HepG2 (cell line): ENCODE measurements around the gene TAS2R40. TPM values are rescaled to one million over a fixed set of nuclear protein-coding genes. Genes with fewer than 3 reads are reported as not detected.

Experiments used
- ATAC-seq: fragments of 200-7000 bp; cut with Tn5 transposase; 3 replicates; pipeline ENCODE4 v1.9.1; 2020; ENCODE audit warnings: mild to moderate bottlenecking, moderate library complexity
- BruUV-seq: library from RNA; stranded (reverse); fragments of 400-500 nt; replicated peaks from 2 replicates; lab custom pipeline; 2021; lab: Mats Ljungman, UMichigan
- CTCF ChIA-PET: fragments of 300-600 bp; formaldehyde crosslinking; extraction: SDS; loops from one replicate; lab custom pipeline; 2021; ENCODE audit warnings: low total read pairs, inconsistent platforms, low intra/inter-chr PET ratio; lab: Yijun Ruan, JAX
- POLR2A ChIA-PET: fragments of 350-600 bp; sonication (Branson Sonifier 250); formaldehyde crosslinking; loops from one replicate; lab custom pipeline; 2020; ENCODE audit warnings: antibody characterized with exemption, inconsistent platforms; lab: Yijun Ruan, JAX
- DNase-seq: peaks from one replicate; pipeline ENCODE4 v3.0.0-alpha.2; 2015; ENCODE audit warnings: low spot score
- FAIRE-seq: peaks from 3 replicates; lab custom pipeline; 2011; peaks lifted over from hg19 to GRCh38; lab: Jason Lieb, UNC
- H2AFZ ChIP-seq: one replicate; pipeline ENCODE4 v1.6.1; 2011; ENCODE audit warnings: low read length, inconsistent platforms
- H3K27ac ChIP-seq: fragments of 300-600 bp; 3 replicates; pipeline ENCODE4 v1.8.0; 2011; ENCODE audit warnings: mixed run types, mild to moderate bottlenecking, mixed read lengths, low read length, inconsistent platforms; ENCODE audit not compliant: insufficient read depth; ENCODE audit errors: extremely low read length
- H3K27me3 ChIP-seq, 2 experiments: fragments of 200-600 bp in 1 of 2; 2 replicates in 1 of 2; 3 replicates in 1 of 2; pipeline versions ENCODE4 v1.6.0 to v1.8.0; 2011; ENCODE audit warnings: low read length in 2 of 2, mild to moderate bottlenecking in 2 of 2, moderate library complexity in 2 of 2, inconsistent platforms in 1 of 2; ENCODE audit not compliant: insufficient read depth in 2 of 2, control insufficient read depth in 1 of 2
- H3K36me3 ChIP-seq, 2 experiments: fragments of 200-600 bp in 1 of 2; replicated peaks in 1 of 2; 2 replicates in 1 of 2; 3 replicates in 1 of 2; pipeline versions ENCODE4 v1.5.1 to v1.8.0; 2011; ENCODE audit warnings: low read length in 2 of 2, inconsistent platforms in 1 of 2; ENCODE audit not compliant: insufficient read depth in 2 of 2, control insufficient read depth in 1 of 2
- H3K4me1 ChIP-seq: 2 replicates; pipeline ENCODE4 v1.5.1; 2012; ENCODE audit warnings: low read length, inconsistent platforms; ENCODE audit not compliant: insufficient read depth
- H3K4me2 ChIP-seq: 2 replicates; pipeline ENCODE4 v1.6.0; 2011; ENCODE audit warnings: low read depth, low read length, inconsistent platforms
- H3K4me3 ChIP-seq, 3 experiments: fragments of 200-600 bp in 1 of 3; sonication (generic), shearing (Covaris generic) in 1 of 3; replicated peaks in 1 of 3; 2 replicates each; pipeline ENCODE4 v1.5.1; 2011 to 2016; ENCODE audit warnings: low read length in 3 of 3, inconsistent platforms in 2 of 3, low read depth in 2 of 3, mild to moderate bottlenecking in 2 of 3, control low read depth in 1 of 3, mixed read lengths in 1 of 3; ENCODE audit not compliant: insufficient read depth in 1 of 3
- H3K79me2 ChIP-seq: one replicate; pipeline ENCODE4 v1.6.1; 2011; ENCODE audit warnings: low read length, inconsistent platforms; ENCODE audit not compliant: insufficient read depth
- H3K9ac ChIP-seq: 2 replicates; pipeline ENCODE4 v1.6.0; 2011; ENCODE audit warnings: mild to moderate bottlenecking, low read depth, low read length, inconsistent platforms; ENCODE audit not compliant: insufficient read depth
- H3K9me3 ChIP-seq: 2 replicates; pipeline ENCODE4 v1.5.1; 2012; ENCODE audit warnings: mild to moderate bottlenecking, low read length
- H4K20me1 ChIP-seq: 2 replicates; pipeline ENCODE4 v1.6.0; 2011; ENCODE audit warnings: inconsistent platforms, mild to moderate bottlenecking, low read length, moderate library complexity; ENCODE audit not compliant: insufficient read depth
- EED ChIP-seq: sonication (generic); formaldehyde crosslinking; IDR thresholded peaks from 2 replicates; pipeline ENCODE4 v1.5.0; 2020; ENCODE audit warnings: mild to moderate bottlenecking, missing genetic modification reagents
- FOSL2 ChIP-seq: sonication (generic); formaldehyde crosslinking; IDR thresholded peaks from 2 replicates; pipeline ENCODE4 v1.4.0; 2020; ENCODE audit warnings: missing genetic modification reagents
- FOXA1 ChIP-seq, 2 experiments: fragments of 450-650 bp in 1 of 2; sonication (generic) in 1 of 2; formaldehyde crosslinking in 1 of 2; IDR thresholded peaks; 2 replicates each; pipeline versions ENCODE4 v1.4.0 to v1.6.1; 2016 to 2020; ENCODE audit warnings: missing genetic modification reagents in 1 of 2
- GABPB1 ChIP-seq: IDR thresholded peaks from 2 replicates; pipeline ENCODE4 v1.6.1; 2016; ENCODE audit warnings: mild to moderate bottlenecking, missing genetic modification reagents, moderate library complexity, missing compliant biosample characterization
- GLI4 ChIP-seq: sonication (generic); formaldehyde crosslinking; IDR thresholded peaks from 2 replicates; pipeline ENCODE4 v1.5.1; 2020; ENCODE audit warnings: missing genetic modification reagents, mild to moderate bottlenecking, moderate library complexity, borderline replicate concordance
- HOXA7 ChIP-seq: sonication (generic); formaldehyde crosslinking; IDR thresholded peaks from 2 replicates; pipeline ENCODE4 v1.8.1; 2022; ENCODE audit warnings: mild to moderate bottlenecking, missing genetic modification reagents, moderate library complexity
- KDM3A ChIP-seq: IDR thresholded peaks from 2 replicates; pipeline ENCODE4 v1.6.1; 2018; ENCODE audit warnings: low read depth, missing compliant biosample characterization
- KDM5B ChIP-seq: sonication (generic); formaldehyde crosslinking; IDR thresholded peaks from 2 replicates; pipeline ENCODE4 v1.4.0; 2020; ENCODE audit warnings: missing genetic modification reagents, mild to moderate bottlenecking, borderline replicate concordance
- MTA3 ChIP-seq: sonication (generic); formaldehyde crosslinking; IDR thresholded peaks from 2 replicates; pipeline ENCODE4 v1.4.0; 2020; ENCODE audit warnings: missing genetic modification reagents
- NFE2 ChIP-seq: sonication (generic); formaldehyde crosslinking; IDR thresholded peaks from 2 replicates; pipeline ENCODE4 v1.4.0; 2020; ENCODE audit warnings: missing genetic modification reagents
- SNAI1 ChIP-seq: sonication (generic); formaldehyde crosslinking; IDR thresholded peaks from 2 replicates; pipeline ENCODE4 v1.5.0; 2020; ENCODE audit warnings: mild to moderate bottlenecking, missing genetic modification reagents, borderline replicate concordance
- ZBTB38 ChIP-seq: sonication (generic); formaldehyde crosslinking; IDR thresholded peaks from 2 replicates; pipeline ENCODE4 v1.5.1; 2020; ENCODE audit warnings: mild to moderate bottlenecking, missing genetic modification reagents
- ZNF224 ChIP-seq: sonication (generic); formaldehyde crosslinking; IDR thresholded peaks from 2 replicates; pipeline ENCODE4 v1.5.0; 2020; ENCODE audit warnings: mild to moderate bottlenecking, missing genetic modification reagents
- ZSCAN29 ChIP-seq: sonication (generic); formaldehyde crosslinking; conservative IDR thresholded peaks from 2 replicates; pipeline ENCODE4 v1.4.0; 2020; ENCODE audit warnings: mild to moderate bottlenecking, missing genetic modification reagents
- WGBS: methylation state at CpG from one replicate; pipeline ENCODE4 v1.1.6; 2017; ENCODE audit warnings: low lambda C conversion rate; 5-methylcytosine and 5-hydroxymethylcytosine counted together
- in situ Hi-C: cut with HindIII; loops from 2 replicates; pipeline ENCODE4 v1.10.0; 2017; ENCODE audit warnings: low pct_unique_long_range_greater_than_20kb; ENCODE audit not compliant: extremely low pct_ligation_motif_present
- intact Hi-C: fragments of 100-400 bp; cut with micrococcal nuclease; formaldehyde crosslinking; loops from one replicate; pipeline ENCODE4 v1.10.0; 2022; ENCODE audit not compliant: unreplicated experiment
- polyA plus RNA-seq, 8 experiments: library from polyadenylated mRNA; depleted of rRNA in 3 of 8; stranded (reverse) in 7 of 8; unstranded in 1 of 8; fragments of >200 nt; fragmentation: Illumina TruSeq in 4 of 8; extraction: Trizol in 4 of 8; gene quantifications; 2 replicates each; pipeline versions ENCODE4 v1.2.1 to v1.2.3, GENCODE V29; 2011 to 2016; ENCODE audit warnings: low read depth in 4 of 8, missing spikeins in 1 of 8, mixed read lengths in 1 of 8; ENCODE audit not compliant: insufficient read depth in 1 of 8
- total RNA-seq, 5 experiments: library from RNA; depleted of rRNA; stranded (reverse); fragments of >200 nt; fragmentation: Illumina TruSeq; extraction: Trizol; gene quantifications; 2 replicates each; pipeline ENCODE4 v1.2.3, GENCODE V29; 2016; ENCODE audit warnings: low read depth in 1 of 5
- TF ChIP-seq, protein P1 (sequence below): IDR thresholded peaks from 2 replicates; pipeline ENCODE4 v1.6.1; 2016; ENCODE audit warnings: low read depth, borderline replicate concordance

Gene TAS2R40
- total and polyA plus RNA-seq, 2 of the 13 experiments (the other 11 are each of a cell fraction or from before 2014, with no cell fraction given) = not detected

DNA sequence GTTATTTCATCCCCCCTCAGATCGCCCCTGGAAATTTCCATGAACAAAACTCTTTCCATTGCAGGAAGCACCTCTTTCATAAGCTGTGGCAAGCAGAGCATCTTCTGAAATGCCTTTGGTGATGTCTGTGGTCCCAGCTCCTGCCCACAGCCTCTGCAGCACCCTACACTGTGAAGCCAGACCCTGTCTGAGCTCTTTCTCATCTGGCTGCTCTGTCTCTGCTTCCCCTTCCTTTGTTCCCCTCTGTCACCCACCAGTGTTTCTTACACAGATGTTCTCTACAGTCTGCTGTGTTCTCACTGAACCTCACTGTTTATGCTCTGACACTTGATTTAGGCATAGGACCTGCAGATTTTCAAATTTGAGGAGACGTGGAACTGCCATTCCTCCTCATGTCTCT is 40.5 kb upstream of the TAS2R40 start:
- TF ChIP-seq SNAI1 (CRISPR knock-in tag) (no peak), ZBTB38 (CRISPR knock-in tag) (no peak), KDM5B (CRISPR knock-in tag) (no peak), GABPB1 (no peak), NFE2 (no peak), GLI4 (CRISPR knock-in tag) (no peak), HOXA7 (no peak)
- TF ChIP-seq, protein P1, sequence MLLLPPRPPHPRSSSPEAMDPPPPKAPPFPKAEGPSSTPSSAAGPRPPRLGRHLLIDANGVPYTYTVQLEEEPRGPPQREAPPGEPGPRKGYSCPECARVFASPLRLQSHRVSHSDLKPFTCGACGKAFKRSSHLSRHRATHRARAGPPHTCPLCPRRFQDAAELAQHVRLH (CRISPR knock-in tag) = no peak
- TF ChIP-seq, all 625 proteins: peak for 0
- intact Hi-C loops = no loop called here
- H4K20me1 ChIP-seq = no peaks in the 10 kb centered on the region
- ATAC-seq (no peak), DNase-seq (no peak), FAIRE-seq (no peak)
- no peak overlapping the region for H3K9ac ChIP-seq
- H3K4me2 ChIP-seq = no peak overlapping the region
- in situ Hi-C loops = no loop called here
- 4% methylated on average over 2 of the region's 2 CpGs for WGBS
- no peaks in the 10 kb centered on the region for H3K4me1 ChIP-seq
- no peak overlapping the region for H3K4me3 ChIP-seq
- no peaks in the 10 kb centered on the region for H3K36me3 ChIP-seq
- H3K9me3 ChIP-seq = no peaks in the 10 kb centered on the region
- no TSS peak for BruUV-seq
- ChIA-PET POLR2A (no interaction called here), CTCF (no interaction called here)
- H3K27me3 ChIP-seq = 0 out of 5 replicates have a peak, but pooled peaks cover 0 to 3% of the 10 kb centered on the region in 2 experiments
- H3K79me2 ChIP-seq = no peaks in the 10 kb centered on the region
- no peak overlapping the region for H2AFZ ChIP-seq
- no peak overlapping the region for H3K27ac ChIP-seq

DNA sequence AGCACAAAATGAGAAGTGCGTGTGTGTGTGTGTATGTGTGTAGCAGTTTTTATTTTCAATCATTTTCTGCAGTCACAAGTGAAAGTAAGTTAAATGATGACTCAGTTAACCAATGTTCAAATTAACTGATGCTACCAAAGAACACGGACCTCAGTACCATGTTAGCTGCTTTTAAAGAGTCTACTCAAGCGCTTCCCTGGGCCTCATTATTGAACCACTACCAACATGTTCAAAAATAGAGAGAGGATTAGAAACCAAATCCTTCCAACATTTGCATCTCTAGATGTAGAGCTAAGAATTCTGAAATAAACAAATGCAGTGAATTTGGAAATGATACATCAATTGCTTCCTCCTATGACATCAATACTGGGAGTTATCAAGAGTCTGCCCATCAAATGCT is 38.8 kb upstream of the TAS2R40 start, which contains the start of gene TAS2R39:
TSS of gene TAS2R39 (plus strand) at position 396 of the 400 bp plus-strand sequence. CDS start at position 396, 0 bp downstream.
- no peak for TF ChIP-seq FOXA1 (IDR thresholded peaks at IDR 0.05)
- TF ChIP-seq FOXA1 (CRISPR knock-in tag; IDR thresholded peaks at IDR 0.05) = no peak
- no peak for TF ChIP-seq ZNF224
- no peak for TF ChIP-seq FOSL2 (CRISPR knock-in tag)
- no peak for TF ChIP-seq ZSCAN29 (CRISPR knock-in tag)
- no peak for TF ChIP-seq EED (CRISPR knock-in tag)
- TF ChIP-seq KDM3A (CRISPR knock-in tag) = no peak
- no peak for TF ChIP-seq MTA3 (CRISPR knock-in tag)
- no peak within 1 kb of the TSS for H2AFZ ChIP-seq
- DNase-seq (no peak), ATAC-seq (no peak), FAIRE-seq (no peak)
- intact Hi-C loops (no loop called here), in situ Hi-C loops (no loop called here)
- H3K27ac ChIP-seq = no peak within 1 kb of the TSS
- H3K9ac ChIP-seq = no peak within 1 kb of the TSS
- ChIA-PET CTCF (no interaction called here), POLR2A (no interaction called here)
- no peak within 1 kb of the TSS for H3K4me2 ChIP-seq
- H3K4me1 ChIP-seq = no peaks in the 10 kb centered on the region
- H3K4me3 ChIP-seq = no peak within 1 kb of the TSS
- 2% methylated on average over 3 of the region's 3 CpGs for WGBS
- no peaks in the 10 kb centered on the region for H3K9me3 ChIP-seq
- no peaks in the 10 kb centered on the region for H4K20me1 ChIP-seq
- 0 out of 5 replicates have a peak, but pooled peaks cover 0 to 3% of the 10 kb centered on the region in 2 experiments for H3K27me3 ChIP-seq
- no TSS peak for BruUV-seq
- H3K79me2 ChIP-seq = no peaks in the 10 kb centered on the region
- no peaks in the 10 kb centered on the region for H3K36me3 ChIP-seq
